H1 (cell line): ENCODE data around the gene OR8G5. TPM values are rescaled to one million over a fixed set of nuclear protein-coding genes. Genes with fewer than 3 reads are reported as not detected.

ENCODE experiments used
- CTCF ChIA-PET: fragments of 300-600 bp; sonication (Branson Sonifier 250); formaldehyde crosslinking; loops from one replicate; lab custom pipeline; 2021; ENCODE audit not compliant: partially characterized antibody; lab: Charles Lee
- POLR2A ChIA-PET: fragments of 300-600 bp; sonication (Branson Sonifier 250); formaldehyde crosslinking; loops from one replicate; lab custom pipeline; 2021; ENCODE audit warnings: inconsistent platforms; ENCODE audit not compliant: partially characterized antibody; lab: Charles Lee
- DNase-seq, 2 experiments: peaks; one replicate each; pipeline versions ENCODE4 v3.0.0 to v3.0.0-alpha.2; 2010 to 2022; ENCODE audit warnings: low spot score in 2 of 2, low read depth in 1 of 2, mixed read lengths in 1 of 2
- FAIRE-seq: peaks from 2 replicates; lab custom pipeline; 2011; peaks lifted over from hg19 to GRCh38; lab: Jason Lieb, UNC
- H2AFZ ChIP-seq: 2 replicates; pipeline ENCODE4 v1.8.1; 2012; ENCODE audit warnings: low read length, inconsistent platforms
- H2AK5ac ChIP-seq: 2 replicates; pipeline ENCODE4 v1.6.1; 2013; ENCODE audit warnings: low read depth, low read length
- H2BK120ac ChIP-seq: replicated peaks from 2 replicates; pipeline ENCODE3; 2013; ENCODE audit warnings: low read depth, low read length, inconsistent platforms
- H2BK12ac ChIP-seq: 2 replicates; pipeline ENCODE4 v1.6.1; 2013; ENCODE audit warnings: low read depth, low read length
- H2BK15ac ChIP-seq: 2 replicates; pipeline ENCODE4 v1.6.1; 2013; ENCODE audit warnings: low read length
- H2BK20ac ChIP-seq: 2 replicates; pipeline ENCODE4 v1.6.1; 2013; ENCODE audit warnings: low read length
- H2BK5ac ChIP-seq: 2 replicates; pipeline ENCODE4 v1.6.1; 2013; ENCODE audit warnings: low read depth, low read length
- H3K14ac ChIP-seq: 2 replicates; pipeline ENCODE4 v1.6.1; 2013; ENCODE audit warnings: inconsistent platforms; ENCODE audit not compliant: insufficient read length
- H3K18ac ChIP-seq: 2 replicates; pipeline ENCODE4 v1.6.1; 2013; ENCODE audit warnings: low read length; ENCODE audit errors: extremely low read depth
- H3K23ac ChIP-seq: 2 replicates; pipeline ENCODE4 v1.6.1; 2013; ENCODE audit warnings: inconsistent platforms; ENCODE audit not compliant: insufficient read length
- H3K23me2 ChIP-seq: 2 replicates; pipeline ENCODE4 v1.6.1; 2013; ENCODE audit warnings: low read depth, low read length
- H3K27ac ChIP-seq: 2 replicates; pipeline ENCODE4 v1.6.1; 2011; ENCODE audit warnings: low read depth, low read length, inconsistent platforms
- H3K27me3 ChIP-seq, 4 experiments: replicated peaks in 1 of 4; 1 replicate in 1 of 4; 2 replicates in 3 of 4; pipeline versions ENCODE4 v1.6.1 to v1.8.1; 2011 to 2013; ENCODE audit warnings: low read length in 3 of 4, mild to moderate bottlenecking in 3 of 4, inconsistent platforms in 2 of 4, mixed read lengths in 2 of 4, moderate library complexity in 1 of 4; ENCODE audit not compliant: control insufficient read depth in 3 of 4, insufficient read depth in 3 of 4; ENCODE audit errors: extremely low read depth in 1 of 4
- H3K36me3 ChIP-seq, 4 experiments: 2 replicates each; pipeline versions ENCODE4 v1.6.1 to v1.8.1; 2011 to 2013; ENCODE audit warnings: mild to moderate bottlenecking in 4 of 4, low read length in 3 of 4, moderate library complexity in 2 of 4, control low read depth in 1 of 4, inconsistent platforms in 1 of 4; ENCODE audit not compliant: insufficient read depth in 4 of 4, control insufficient read depth in 2 of 4
- H3K4ac ChIP-seq: replicated peaks from 2 replicates; pipeline ENCODE3; 2013; ENCODE audit warnings: low read length, low read depth, mixed read lengths, inconsistent platforms; ENCODE audit not compliant: insufficient read length
- H3K4me1 ChIP-seq, 4 experiments: replicated peaks in 1 of 4; 1 replicate in 1 of 4; 2 replicates in 3 of 4; pipeline versions ENCODE4 v1.6.1 to v1.8.1; 2011 to 2013; ENCODE audit warnings: low read length in 3 of 4, inconsistent platforms in 2 of 4, mixed read lengths in 1 of 4; ENCODE audit not compliant: insufficient read depth in 4 of 4, control insufficient read depth in 3 of 4
- H3K4me2 ChIP-seq, 2 experiments: 2 replicates each; pipeline versions ENCODE4 v1.6.1 to v1.8.1; 2011 to 2013; ENCODE audit warnings: low read depth in 2 of 2, low read length in 2 of 2, control low read depth in 1 of 2, inconsistent platforms in 1 of 2, mild to moderate bottlenecking in 1 of 2; ENCODE audit not compliant: insufficient read depth in 1 of 2
- H3K4me3 ChIP-seq, 4 experiments: fragments of 200-600, 300-600 bp in 1 of 4; sonication (generic), shearing (Covaris generic), sonication (Bioruptor Twin) in 1 of 4; 2 replicates each; pipeline versions ENCODE4 v1.5.1 to v1.8.1; 2011 to 2016; ENCODE audit warnings: low read length in 4 of 4, low read depth in 3 of 4, control low read depth in 2 of 4, inconsistent platforms in 2 of 4, mild to moderate bottlenecking in 2 of 4, mixed read lengths in 1 of 4, moderate library complexity in 1 of 4; ENCODE audit not compliant: insufficient read depth in 2 of 4; ENCODE audit errors: extremely low read depth in 1 of 4
- H3K56ac ChIP-seq: replicated peaks from 2 replicates; pipeline ENCODE3; 2013; ENCODE audit warnings: low read depth, mild to moderate bottlenecking, mixed read lengths, low read length, inconsistent platforms; ENCODE audit not compliant: insufficient read length
- H3K79me1 ChIP-seq: 2 replicates; pipeline ENCODE4 v1.6.1; 2013; ENCODE audit warnings: low read depth, low read length, control low read depth
- H3K79me2 ChIP-seq, 2 experiments: 2 replicates each; pipeline versions ENCODE4 v1.6.1 to v1.8.1; 2012 to 2013; ENCODE audit warnings: low read length in 2 of 2, mild to moderate bottlenecking in 2 of 2, inconsistent platforms in 1 of 2; ENCODE audit not compliant: insufficient read depth in 2 of 2, control insufficient read depth in 1 of 2
- H3K9ac ChIP-seq, 4 experiments: replicated peaks in 1 of 4; 1 replicate in 1 of 4; 2 replicates in 3 of 4; pipeline versions ENCODE4 v1.6.1 to v1.8.1; 2011 to 2013; ENCODE audit warnings: low read depth in 3 of 4, low read length in 3 of 4, control low read depth in 2 of 4, mild to moderate bottlenecking in 2 of 4, moderate library complexity in 2 of 4, inconsistent platforms in 1 of 4; ENCODE audit errors: extremely low read depth in 1 of 4
- H3K9me3 ChIP-seq, 2 experiments: 2 replicates each; pipeline versions ENCODE4 v1.6.1 to v1.8.1; 2012 to 2013; ENCODE audit warnings: mild to moderate bottlenecking in 2 of 2, moderate library complexity in 2 of 2, control low read depth in 1 of 2, inconsistent platforms in 1 of 2, low read depth in 1 of 2, low read length in 1 of 2, mixed read lengths in 1 of 2; ENCODE audit not compliant: insufficient read depth in 2 of 2
- H4K20me1 ChIP-seq, 2 experiments: replicated peaks in 1 of 2; 2 replicates each; pipeline versions ENCODE3 to v1.8.1; 2011 to 2013; ENCODE audit warnings: inconsistent platforms in 2 of 2, low read length in 2 of 2, mild to moderate bottlenecking in 1 of 2; ENCODE audit not compliant: insufficient read depth in 2 of 2, control insufficient read depth in 1 of 2
- H4K5ac ChIP-seq: 2 replicates; pipeline ENCODE4 v1.6.1; 2013; ENCODE audit warnings: low read length, low read depth, mixed read lengths, inconsistent platforms; ENCODE audit not compliant: insufficient read length
- H4K8ac ChIP-seq: 2 replicates; pipeline ENCODE4 v1.8.0; 2013; ENCODE audit warnings: mild to moderate bottlenecking, moderate library complexity, low read length, inconsistent platforms; ENCODE audit not compliant: insufficient read depth; ENCODE audit errors: extremely low read depth
- H4K91ac ChIP-seq: replicated peaks from 2 replicates; pipeline ENCODE3; 2013; ENCODE audit warnings: low read length, mixed read lengths, inconsistent platforms; ENCODE audit not compliant: insufficient read length
- ASH2L ChIP-seq: fragments of 200-600, 300-600 bp; sonication (generic); IDR thresholded peaks from one replicate; pipeline ENCODE4 v1.7.1; 2017; ENCODE audit warnings: low read length
- JUND ChIP-seq: IDR thresholded peaks from 2 replicates; pipeline ENCODE4 v1.6.1; 2011; ENCODE audit warnings: mild to moderate bottlenecking, improper control_type of control experiment, low read length
- KDM4A ChIP-seq: IDR thresholded peaks from one replicate; pipeline ENCODE4 v1.7.1; 2012; ENCODE audit warnings: low read depth, mild to moderate bottlenecking, moderate library complexity, low read length, inconsistent platforms; ENCODE audit not compliant: severe bottlenecking
- RXRA ChIP-seq: IDR thresholded peaks from 2 replicates; pipeline ENCODE4 v1.6.1; 2011; ENCODE audit warnings: low read depth, mild to moderate bottlenecking, low read length, moderate library complexity; ENCODE audit not compliant: insufficient read depth
- SAP30 ChIP-seq: fragments of 300-600 bp; sonication (generic); IDR thresholded peaks from 2 replicates; pipeline ENCODE4 v1.7.1; 2012; ENCODE audit warnings: low read length, moderate library complexity, mild to moderate bottlenecking, inconsistent platforms; ENCODE audit not compliant: insufficient read depth, insufficient replicate concordance
- SIRT6 ChIP-seq: IDR thresholded peaks from one replicate; pipeline ENCODE4 v1.7.1; 2012; ENCODE audit warnings: low read length, inconsistent platforms
- TEAD4 ChIP-seq: IDR thresholded peaks from 2 replicates; pipeline ENCODE4 v1.6.1; 2012; ENCODE audit warnings: low read depth, low read length, inconsistent platforms, mixed read lengths
- USF2 ChIP-seq: IDR thresholded peaks from 2 replicates; pipeline ENCODE4 v1.6.1; 2011; ENCODE audit warnings: low read length, improper control_type of control experiment
- WGBS, 2 experiments: shearing (Covaris generic) in 1 of 2; methylation state at CpG; one replicate each; pipeline versions ENCODE4 v1.1.6 to v1.1.7; 2013 to 2015; ENCODE audit warnings: low lambda C conversion rate in 2 of 2, mixed read lengths in 2 of 2, inconsistent platforms in 1 of 2, low coverage in 1 of 2, missing lambda C conversion rate in 1 of 2; ENCODE audit not compliant: insufficient replicate concordance in 2 of 2, insufficient coverage in 1 of 2, insufficient read length in 1 of 2; ENCODE audit errors: extremely low coverage in 1 of 2, missing lambda C conversion rate in 1 of 2; 5-methylcytosine and 5-hydroxymethylcytosine counted together
- polyA plus RNA-seq, 7 experiments: library from polyadenylated mRNA; depleted of rRNA in 3 of 7; stranded (reverse) in 5 of 7; unstranded in 2 of 7; fragments of >200 nt in 5 of 7; fragments of 200-250 nt in 2 of 7; gene quantifications; 1 replicate in 5 of 7; 2 replicates in 1 of 7; 4 replicates in 1 of 7; pipeline versions ENCODE4 v1.2.1 to v1.2.3, GENCODE V29; 2011 to 2013; ENCODE audit warnings: missing spikeins in 2 of 7, mixed read lengths in 2 of 7
- total RNA-seq: library from RNA; stranded (reverse); fragmentation: NEBNext Ultra II Directional; extraction: Animal tissue kit (Norgen Biotek cat#: 25700); gene quantifications from 2 replicates; pipeline ENCODE4 v1.2.1, GENCODE V29; 2021

Gene OR8G5
- total and polyA plus RNA-seq, 2 of the 8 experiments (the other 6 are each of a cell fraction or from before 2014, with no cell fraction given): not detected

DNA sequence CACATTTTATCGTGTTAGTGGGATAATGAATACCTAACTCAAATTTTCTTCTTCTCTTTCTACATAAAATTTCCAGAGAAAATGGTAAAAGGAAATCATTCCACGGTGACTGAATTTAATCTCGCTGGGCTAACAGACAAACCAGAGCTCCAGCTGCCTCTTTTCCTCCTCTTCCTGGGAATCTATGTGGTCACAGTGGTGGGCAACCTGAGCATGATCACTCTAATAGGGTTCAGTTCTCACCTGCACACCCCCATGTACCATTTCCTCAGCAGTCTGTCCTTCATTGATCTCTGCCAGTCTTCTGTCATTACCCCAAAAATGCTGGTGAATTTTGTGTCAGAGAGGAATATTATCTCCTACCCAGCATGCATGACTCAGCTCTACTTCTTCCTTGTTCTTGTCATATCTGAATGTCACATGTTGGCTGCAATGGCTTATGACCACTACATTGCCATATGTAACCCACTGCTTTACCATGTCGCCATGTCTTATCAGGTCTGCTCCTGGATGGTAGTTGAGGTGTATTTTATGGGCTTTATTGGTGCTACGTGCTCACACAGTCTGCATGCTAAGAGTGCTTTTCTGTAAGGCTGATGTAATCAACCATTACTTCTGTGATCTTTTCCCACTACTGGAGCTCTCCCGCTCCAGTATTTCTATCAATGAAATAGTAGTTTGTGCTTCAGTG, 48.9 kb upstream of the OR8G5 start:
- Histone ChIP-seq H4K20me1 (no peaks in the 10 kb centered on the region), H3K79me1 (no peaks in the 10 kb centered on the region), H3K4me3 (no peak overlapping the region), H2BK20ac (no peak overlapping the region), H3K27me3 (no peaks in the 10 kb centered on the region), H3K23ac (no peak overlapping the region), H3K4me2 (no peak overlapping the region), H2BK15ac (no peak overlapping the region), H2BK5ac (no peak overlapping the region), H3K23me2 (no peaks in the 10 kb centered on the region), H3K18ac (no peak overlapping the region), H3K14ac (no peak overlapping the region), H3K36me3 (no peaks in the 10 kb centered on the region), H4K8ac (no peak overlapping the region), H3K4me1 (no peaks in the 10 kb centered on the region), H2BK12ac (no peak overlapping the region), H3K9me3 (no peaks in the 10 kb centered on the region; a peak in 1 of 4 replicates), H2AFZ (no peak overlapping the region), H2BK120ac (no peak overlapping the region), H3K56ac (no peak overlapping the region), H3K4ac (no peak overlapping the region), H2AK5ac (no peak overlapping the region), H3K79me2 (no peaks in the 10 kb centered on the region), H3K9ac (no peak overlapping the region), H4K5ac (no peak overlapping the region), H3K27ac (no peak overlapping the region), H4K91ac (no peak overlapping the region)
- ChIA-PET POLR2A (no interaction called here), CTCF (interaction anchor here (1.0 to 1.9 kb wide), 3 partner anchors 10 to 138 kb away, joined by 4 to 6 read pairs (median 5); no protein-coding TSS in a partner anchor)
- FAIRE-seq: no peak
- 84% methylated on average over 6 of the region's 6 CpGs; no CpG with 5 or more reads in 1 of the 2 experiments for WGBS, 2 experiments
- DNase-seq: no peak
- TF ChIP-seq TEAD4 (no peak), SIRT6 (no peak), JUND (no peak), USF2 (no peak), SAP30 (no peak), KDM4A (no peak), RXRA (no peak), ASH2L (no peak)
